H1 (cell line): ENCODE data around the gene PTGES2. TPM values are rescaled to one million over a fixed set of nuclear protein-coding genes. Genes with fewer than 3 reads are reported as not detected.

ENCODE experiments used
- ATF3 ChIP-seq: IDR thresholded peaks from 2 replicates; pipeline ENCODE4 v1.6.1; 2011; ENCODE audit warnings: low read depth, mild to moderate bottlenecking, low read length; ENCODE audit not compliant: insufficient read depth
- BACH1 ChIP-seq: IDR thresholded peaks from 2 replicates; pipeline ENCODE4 v1.6.1; 2012; ENCODE audit warnings: low read length, improper control_type of control experiment
- CEBPB ChIP-seq: IDR thresholded peaks from 2 replicates; pipeline ENCODE4 v1.6.1; 2012; ENCODE audit warnings: low read depth, low read length
- CTCF ChIP-seq, 3 experiments: IDR thresholded peaks; 1 replicate in 2 of 3; 2 replicates in 1 of 3; pipeline versions ENCODE4 v1.5.1 to v1.6.1; 2011; ENCODE audit warnings: low read length in 3 of 3, mild to moderate bottlenecking in 3 of 3, inconsistent platforms in 2 of 3, low read depth in 1 of 3, moderate library complexity in 1 of 3; ENCODE audit not compliant: insufficient read depth in 1 of 3; ENCODE audit errors: control extremely low read depth in 1 of 3
- EGR1 ChIP-seq: IDR thresholded peaks from 2 replicates; pipeline ENCODE4 v1.6.1; 2011; ENCODE audit warnings: low read depth, low read length, borderline replicate concordance
- EZH2 ChIP-seq: fragments of 200-600 bp; sonication (generic); IDR thresholded peaks from 2 replicates; pipeline ENCODE4 v1.7.1; 2012; ENCODE audit warnings: low read depth, mild to moderate bottlenecking, moderate library complexity, low read length, inconsistent platforms; ENCODE audit not compliant: severe bottlenecking
- FOSL1 ChIP-seq: IDR thresholded peaks from 2 replicates; pipeline ENCODE4 v1.6.1; 2011; ENCODE audit warnings: mild to moderate bottlenecking, low read depth, low read length, moderate library complexity; ENCODE audit not compliant: insufficient read depth
- POLR2AphosphoS5 ChIP-seq: IDR thresholded peaks from 2 replicates; pipeline ENCODE4 v1.6.1; 2011; ENCODE audit warnings: low read depth, low read length
- RXRA ChIP-seq: IDR thresholded peaks from 2 replicates; pipeline ENCODE4 v1.6.1; 2011; ENCODE audit warnings: low read depth, mild to moderate bottlenecking, low read length, moderate library complexity; ENCODE audit not compliant: insufficient read depth
- SRF ChIP-seq: IDR thresholded peaks from 2 replicates; pipeline ENCODE4 v1.6.1; 2011; ENCODE audit warnings: mild to moderate bottlenecking, low read depth, low read length, moderate library complexity
- SUZ12 ChIP-seq: fragments of 200-600 bp; sonication (generic); IDR thresholded peaks from 2 replicates; pipeline ENCODE4 v1.6.1; 2012; ENCODE audit warnings: mild to moderate bottlenecking, inconsistent platforms, low read length, moderate library complexity, mixed read lengths
- polyA plus RNA-seq, 7 experiments: library from polyadenylated mRNA; depleted of rRNA in 3 of 7; stranded (reverse) in 5 of 7; unstranded in 2 of 7; fragments of >200 nt in 5 of 7; fragments of 200-250 nt in 2 of 7; gene quantifications; 1 replicate in 5 of 7; 2 replicates in 1 of 7; 4 replicates in 1 of 7; pipeline versions ENCODE4 v1.2.1 to v1.2.3, GENCODE V29; 2011 to 2013; ENCODE audit warnings: missing spikeins in 2 of 7, mixed read lengths in 2 of 7
- total RNA-seq: library from RNA; stranded (reverse); fragmentation: NEBNext Ultra II Directional; extraction: Animal tissue kit (Norgen Biotek cat#: 25700); gene quantifications from 2 replicates; pipeline ENCODE4 v1.2.1, GENCODE V29; 2021

The PTGES2 gene
- total and polyA plus RNA-seq, 2 of the 8 experiments (the other 6 are each of a cell fraction or from before 2014, with no cell fraction given): 80.7 to 81.2 TPM

GRCh38 chr9:128098297-128099230 lies 29.0 kb downstream of the PTGES2 start (continued):
- TF ChIP-seq CTCF (IDR thresholded peaks at IDR 0.05; ENCODE audit: control extremely low read depth in 1 of 3, insufficient read depth in 1 of 3, low read depth in 1 of 3, low read length in 3 of 3): no peak
- 0 out of 2 replicates have a peak, but pooled peaks have one; percentile 36 for TF ChIP-seq CEBPB
- no peak for TF ChIP-seq SRF
- TF ChIP-seq SUZ12: no peak
- no peak for TF ChIP-seq ATF3
- no peak for TF ChIP-seq EGR1
- 0 out of 2 replicates have a peak, but pooled peaks have one; percentile 39 for TF ChIP-seq BACH1
- TF ChIP-seq POLR2AphosphoS5: peak; percentile 99
- TF ChIP-seq RXRA: no peak
- TF ChIP-seq EZH2: no peak
- no peak for TF ChIP-seq FOSL1
